ENCODE results near the gene ATP5F1C.
"Not testable (repeated sequence)": the region's sequence is repeated elsewhere in the genome, so short reads cannot be mapped to it uniquely, and the experiment has no call there.

Gene ATP5F1C

GRCh38 chr10:7794251-7795026 is 6.5 kb downstream of the ATP5F1C start:
- DNase-seq, result no peak

DNA sequence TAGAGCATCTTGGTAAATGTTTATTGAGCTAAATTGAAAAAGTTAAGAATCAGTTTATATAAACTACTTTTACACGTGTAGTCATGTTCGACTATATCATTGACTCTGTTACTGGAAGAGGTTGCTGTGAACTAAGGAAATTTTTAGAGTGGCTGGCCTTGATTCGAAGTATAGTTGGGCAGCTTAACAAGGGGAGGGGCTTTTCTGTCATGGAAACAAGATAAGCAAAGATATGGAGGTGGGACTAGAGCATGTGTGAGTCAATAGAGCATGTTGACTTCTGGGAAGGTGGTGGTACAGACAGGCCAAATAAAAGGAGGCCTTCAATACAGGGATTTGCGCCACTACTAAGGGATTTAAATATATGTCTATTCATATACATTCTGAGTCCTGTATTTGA is 7.6 kb downstream of the ATP5F1C start:
- no peak for DNase-seq

GRCh38 chr10:7797582-7797981 is 9.6 kb downstream of the ATP5F1C start:
- DNase-seq, result no peak

DNA sequence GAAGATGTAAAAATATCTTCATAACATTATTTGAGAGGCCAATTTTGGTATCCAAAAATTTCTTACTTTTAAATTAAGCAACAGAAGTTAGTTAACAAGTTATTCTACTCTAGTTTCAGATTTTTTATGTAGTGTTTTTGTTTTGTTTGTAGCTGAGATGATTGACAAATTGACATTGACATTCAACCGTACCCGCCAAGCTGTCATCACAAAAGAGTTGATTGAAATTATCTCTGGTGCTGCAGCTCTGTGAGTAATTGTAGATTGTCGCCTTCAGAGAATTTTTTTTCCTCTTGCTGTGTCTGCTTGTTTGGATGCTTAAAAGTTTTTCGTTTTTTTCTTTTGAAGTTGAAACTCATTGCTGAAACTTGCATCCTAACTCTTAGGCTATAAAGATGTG is 14.6 kb downstream of the ATP5F1C start:
- no peak for DNase-seq

GRCh38 chr10:7804216-7804615 is 16.2 kb downstream of the ATP5F1C start:
- DNase-seq, result no peak

GRCh38 chr10:7804741-7805140 is 16.8 kb downstream of the ATP5F1C start:
- no peak for DNase-seq

DNA sequence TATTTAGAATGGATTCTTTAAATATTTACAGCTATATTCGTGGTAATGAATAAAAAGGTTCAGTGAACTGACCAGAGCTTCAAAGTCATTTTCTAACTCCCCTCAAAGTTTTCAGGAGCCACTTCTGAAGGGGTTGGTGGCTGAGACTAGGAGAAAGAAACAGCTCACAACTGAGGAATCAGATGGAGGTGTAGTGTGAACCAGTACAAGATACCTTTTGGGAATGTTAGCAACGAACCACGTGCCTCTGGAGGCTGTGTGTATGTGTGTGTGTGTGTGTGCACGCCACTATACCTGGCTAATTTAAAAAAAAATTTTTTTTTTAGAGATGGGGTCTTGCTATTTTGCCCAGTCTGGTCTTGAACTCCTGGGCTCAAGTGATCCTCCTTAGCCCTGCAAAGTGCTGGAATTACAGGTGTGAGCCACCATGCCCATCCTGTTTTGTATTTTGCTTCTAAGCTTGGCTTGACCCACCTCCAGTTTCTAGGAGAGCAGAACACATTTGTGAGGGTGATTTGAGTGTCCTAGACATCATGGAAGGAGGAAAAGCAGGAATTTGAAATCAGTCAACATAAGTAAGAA is 20.8 kb downstream of the ATP5F1C start:
- DNase-seq, result no peak

GRCh38 chr10:7810443-7810842 is 22.5 kb downstream of the ATP5F1C start:
- DNase-seq, result no peak

DNA sequence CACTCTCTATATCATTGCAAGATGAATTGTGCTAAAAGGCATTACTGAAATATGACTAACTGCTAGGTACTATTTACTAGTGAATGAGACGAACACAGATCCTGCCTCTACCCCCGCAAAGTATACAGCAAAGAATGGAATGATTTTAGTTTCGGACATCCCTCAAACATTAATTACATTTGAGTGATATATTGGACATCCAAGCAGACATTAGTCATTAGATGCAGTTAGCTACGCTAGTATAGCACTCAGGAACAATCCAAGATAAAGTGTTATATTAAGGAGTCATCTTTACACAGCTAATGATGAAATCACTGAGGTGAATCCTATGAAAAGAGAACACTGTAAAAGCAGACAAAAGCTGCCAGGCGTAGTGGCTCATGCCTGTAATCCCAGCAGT is 23.0 kb downstream of the ATP5F1C start:
- no peak for DNase-seq

GRCh38 chr10:7811743-7812142 is 23.8 kb downstream of the ATP5F1C start:
- not testable (repeated sequence) for DNase-seq

DNA sequence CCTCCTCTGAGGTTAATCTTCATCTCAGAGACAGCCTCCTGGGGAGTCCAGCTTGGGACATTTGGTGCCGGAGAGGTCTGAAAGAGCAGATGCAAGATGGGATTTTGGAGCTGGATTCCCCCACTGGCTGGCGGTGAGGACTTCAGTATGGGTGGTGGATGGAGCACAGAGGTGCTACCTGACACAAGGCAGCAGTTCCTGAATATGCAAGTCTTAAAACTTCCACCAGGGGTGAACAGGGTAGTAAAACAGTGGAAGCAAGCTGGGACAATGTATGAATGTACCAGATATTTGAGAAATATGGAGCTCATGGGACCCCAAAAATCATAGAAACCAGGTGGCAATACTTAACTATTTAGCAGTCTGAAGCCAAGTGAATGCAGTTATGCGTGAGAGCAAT is 25.5 kb downstream of the ATP5F1C start:
- DNase-seq, result no peak

DNA sequence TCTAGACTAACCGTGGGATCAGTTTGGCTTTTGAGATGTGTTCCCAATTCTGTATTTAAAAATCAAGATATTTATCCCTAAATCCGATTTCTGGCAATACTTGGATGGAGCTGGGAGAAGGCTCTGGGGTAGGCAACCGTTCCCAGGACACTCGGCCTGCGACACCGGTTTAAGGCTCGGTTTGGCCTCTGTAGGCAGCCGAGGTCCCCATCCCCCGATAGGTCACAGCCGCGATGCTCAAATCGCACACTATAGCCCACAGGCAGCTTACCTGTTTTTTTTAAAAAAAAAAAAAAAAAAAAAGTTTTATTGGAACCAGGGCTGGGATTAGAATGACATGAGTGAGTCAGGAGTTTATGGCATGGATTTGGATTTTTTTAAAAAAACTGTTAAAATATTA is 29.6 kb downstream of the ATP5F1C start:
- no peak for DNase-seq

GRCh38 chr10:7817984-7818294 is 30.0 kb downstream of the ATP5F1C start:
- DNase-seq, result no peak

GRCh38 chr10:7818295-7819120 is 30.5 kb downstream of the ATP5F1C start, which contains the start of gene TAF3:
Gene TAF3, plus strand, starts transcription at chr10:7818505. Its CDS starts 205 bp downstream, at chr10:7818710.
- DNase-seq, result peak; percentile 18

GRCh38 chr10:7819121-7819460 is 31.1 kb downstream of the ATP5F1C start:
- DNase-seq, result no peak

DNA sequence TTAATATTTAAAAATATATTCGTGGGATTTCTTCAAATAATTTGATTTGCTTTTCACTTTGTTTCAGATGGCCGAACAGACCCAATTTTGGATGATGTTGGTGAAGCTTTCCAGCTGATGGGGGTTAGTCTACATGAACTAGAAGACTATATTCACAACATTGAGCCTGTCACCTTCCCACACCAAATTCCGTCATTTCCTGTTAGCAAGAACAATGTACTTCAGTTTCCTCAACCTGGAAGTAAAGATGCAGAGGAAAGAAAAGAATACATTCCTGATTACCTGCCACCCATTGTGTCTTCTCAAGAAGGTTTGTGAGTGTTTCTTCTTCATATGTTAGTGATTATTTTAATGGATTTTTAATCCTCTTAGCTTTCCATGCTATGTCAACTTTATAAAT is 36.3 kb downstream of the ATP5F1C start:
- no peak for DNase-seq

DNA sequence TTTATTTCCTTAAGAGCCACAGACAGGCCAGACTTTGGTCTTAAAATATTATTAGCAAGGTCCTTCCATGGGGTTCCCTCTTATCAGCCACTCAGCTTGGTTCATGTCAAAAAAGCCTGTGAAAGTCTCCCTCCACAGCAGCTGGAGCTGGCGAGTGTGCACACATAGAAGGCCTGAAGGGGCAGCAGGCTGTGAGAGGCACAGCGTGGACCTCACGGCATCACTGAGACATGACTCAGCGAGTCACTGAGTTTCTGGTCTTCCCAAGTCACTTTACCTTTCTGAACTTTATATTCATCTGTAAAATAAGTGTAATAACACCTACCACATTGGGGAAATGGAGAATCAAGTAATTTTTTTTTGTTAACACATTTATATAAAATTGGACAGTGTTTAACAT is 39.0 kb downstream of the ATP5F1C start:
- no peak for DNase-seq

- DNase-seq, result no peak
These were observed 41.4 kb downstream of the ATP5F1C start for GRCh38 chr10:7829289-7829834.

DNA sequence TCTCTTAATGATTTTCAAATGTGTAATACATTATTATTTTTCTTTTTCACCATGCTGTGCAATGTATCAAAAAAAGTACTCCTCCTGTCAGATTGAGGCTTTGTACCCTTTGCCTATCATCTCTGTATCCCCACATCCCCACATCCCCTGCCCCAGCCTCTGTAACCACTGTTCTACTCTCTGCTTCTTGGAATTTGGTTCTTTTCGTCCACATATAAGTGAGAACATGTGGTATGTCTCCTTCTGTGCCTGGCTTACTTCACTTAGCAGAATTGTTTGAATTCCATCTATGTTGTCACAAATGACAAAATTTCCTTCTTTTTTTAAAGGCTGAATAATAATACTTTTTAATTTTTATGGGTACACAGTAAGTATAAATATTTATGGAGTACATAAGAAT is 44.1 kb downstream of the ATP5F1C start:
- DNase-seq, result no peak

DNA sequence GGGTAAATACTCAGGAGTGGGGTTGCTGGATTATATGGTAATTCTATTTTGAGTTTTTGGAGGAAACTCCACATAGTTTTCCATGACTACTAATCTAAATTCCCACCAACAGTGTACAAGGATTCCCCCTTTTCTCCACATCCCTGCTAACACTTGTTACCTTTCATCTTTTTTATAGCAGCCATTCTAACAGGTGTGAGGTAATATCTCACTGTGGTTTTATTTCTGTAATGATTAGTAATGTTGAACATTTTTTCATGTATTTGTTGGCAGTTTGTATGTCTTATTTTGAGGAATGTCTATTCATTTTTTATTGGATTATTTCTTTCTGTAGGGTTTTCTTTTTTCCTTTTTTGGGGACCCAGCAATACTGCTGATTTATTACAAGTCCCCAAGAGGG is 45.2 kb downstream of the ATP5F1C start:
- DNase-seq, result no peak

- DNase-seq, result no peak
These were observed 46.3 kb downstream of the ATP5F1C start for GRCh38 chr10:7834262-7834661.

GRCh38 chr10:7836571-7836970 is 48.6 kb downstream of the ATP5F1C start:
- no peak for DNase-seq

- no peak for DNase-seq
These were observed 58.6 kb downstream of the ATP5F1C start for GRCh38 chr10:7846591-7846990.
